Ectodermal cell (in vitro differentiated cells): Measurements from ENCODE around the gene RAD51B.

Experiments used
- H3K27ac ChIP-seq: 2 replicates; pipeline ENCODE4 v1.7.0; 2013; ENCODE audit warnings: mild to moderate bottlenecking, low read depth, low read length; ENCODE audit not compliant: insufficient read depth, poor library complexity, severe bottlenecking
- H3K27me3 ChIP-seq: 2 replicates; pipeline ENCODE4 v1.7.0; 2013; ENCODE audit warnings: mild to moderate bottlenecking, low read length; ENCODE audit not compliant: insufficient read depth, control insufficient read depth, poor library complexity, severe bottlenecking
- H3K36me3 ChIP-seq: one replicate; pipeline ENCODE4 v1.7.0; 2013; ENCODE audit warnings: low read length; ENCODE audit not compliant: control insufficient read depth, insufficient read depth
- H3K4me1 ChIP-seq: one replicate; pipeline ENCODE4 v1.7.0; 2013; ENCODE audit warnings: low read length; ENCODE audit not compliant: control insufficient read depth, insufficient read depth
- H3K4me3 ChIP-seq: 2 replicates; pipeline ENCODE4 v1.7.0; 2013; ENCODE audit warnings: low read depth, low read length, control low read depth; ENCODE audit not compliant: insufficient read depth
- H3K9me3 ChIP-seq: 2 replicates; pipeline ENCODE4 v1.7.0; 2013; ENCODE audit warnings: mild to moderate bottlenecking, low read length, moderate library complexity; ENCODE audit not compliant: control insufficient read depth
- WGBS, 2 experiments: methylation state at CpG; one replicate each; pipeline ENCODE4 v1.1.7; 2013; ENCODE audit warnings: missing lambda C conversion rate in 2 of 2; 5-methylcytosine and 5-hydroxymethylcytosine counted together

The RAD51B gene

GRCh38 chr14:67833403-67833802, 13.8 kb downstream of the RAD51B start:
- no peak overlapping the region for H3K4me3 ChIP-seq
- no peaks in the 10 kb centered on the region for H3K4me1 ChIP-seq
- H3K27me3 ChIP-seq: no peaks in the 10 kb centered on the region
- peaks cover 2% of the 10 kb centered on the region for H3K36me3 ChIP-seq
- H3K9me3 ChIP-seq: no peaks in the 10 kb centered on the region
- no peak overlapping the region for H3K27ac ChIP-seq
- no CpG with 5 or more reads among the region's 1 CpG for WGBS, 2 experiments

- no peaks in the 10 kb centered on the region for H3K27me3 ChIP-seq
- peaks cover 2% of the 10 kb centered on the region for H3K36me3 ChIP-seq
- H3K4me3 ChIP-seq: no peak overlapping the region
- H3K4me1 ChIP-seq: no peaks in the 10 kb centered on the region
- no peaks in the 10 kb centered on the region for H3K9me3 ChIP-seq
- H3K27ac ChIP-seq: no peak overlapping the region
Measured at GRCh38 chr14:67835596-67835995, 16.0 kb downstream of the RAD51B start.

GRCh38 chr14:67837011-67837624, 17.5 kb downstream of the RAD51B start:
- H3K4me1 ChIP-seq: no peaks in the 10 kb centered on the region
- WGBS, 2 experiments: 76 to 81% methylated on average over 1 to 2 of the region's 2 CpGs
- H3K4me3 ChIP-seq: no peak overlapping the region
- H3K27me3 ChIP-seq: no peaks in the 10 kb centered on the region
- H3K9me3 ChIP-seq: no peaks in the 10 kb centered on the region
- peaks cover 2% of the 10 kb centered on the region for H3K36me3 ChIP-seq
- H3K27ac ChIP-seq: no peak overlapping the region

- H3K4me3 ChIP-seq: no peak overlapping the region
- H3K27ac ChIP-seq: no peak overlapping the region
- WGBS, 2 experiments: 91 to 95% methylated on average over 17 of the region's 17 CpGs
- no peaks in the 10 kb centered on the region for H3K9me3 ChIP-seq
- no peaks in the 10 kb centered on the region for H3K4me1 ChIP-seq
- no peaks in the 10 kb centered on the region for H3K27me3 ChIP-seq
- no peaks in the 10 kb centered on the region for H3K36me3 ChIP-seq
Measured at GRCh38 chr14:67846029-67846610, 26.5 kb downstream of the RAD51B start.

GRCh38 chr14:67850066-67850830, 30.7 kb downstream of the RAD51B start:
- H3K36me3 ChIP-seq: no peaks in the 10 kb centered on the region
- no peaks in the 10 kb centered on the region for H3K4me1 ChIP-seq
- H3K9me3 ChIP-seq: no peaks in the 10 kb centered on the region
- H3K27me3 ChIP-seq: no peaks in the 10 kb centered on the region
- no peak overlapping the region for H3K27ac ChIP-seq
- H3K4me3 ChIP-seq: no peak overlapping the region
- 89 to 93% methylated on average over 9 of the region's 9 CpGs for WGBS, 2 experiments

GRCh38 chr14:67851785-67852410, 32.3 kb downstream of the RAD51B start:
- no peaks in the 10 kb centered on the region for H3K27me3 ChIP-seq
- 81 to 83% methylated on average over 9 of the region's 9 CpGs for WGBS, 2 experiments

GRCh38 chr14:67852926-67853604, 33.5 kb downstream of the RAD51B start:
- Histone ChIP-seq H3K4me3 (no peak overlapping the region), H3K9me3 (no peaks in the 10 kb centered on the region), H3K27ac (no peak overlapping the region), H3K4me1 (no peaks in the 10 kb centered on the region), H3K36me3 (no peaks in the 10 kb centered on the region), H3K27me3 (no peaks in the 10 kb centered on the region)

More at GRCh38 chr14:67851785-67852410, 32.3 kb downstream of the RAD51B start:
- Histone ChIP-seq H3K9me3 (no peaks in the 10 kb centered on the region), H3K27ac (no peak overlapping the region), H3K4me3 (no peak overlapping the region), H3K36me3 (no peaks in the 10 kb centered on the region), H3K4me1 (no peaks in the 10 kb centered on the region)

- no peaks in the 10 kb centered on the region for H3K4me1 ChIP-seq
- H3K27ac ChIP-seq: no peak overlapping the region
- H3K9me3 ChIP-seq: no peaks in the 10 kb centered on the region
- no peak overlapping the region for H3K4me3 ChIP-seq
- 95 to 100% methylated on average over 2 to 3 of the region's 3 CpGs for WGBS, 2 experiments
- no peaks in the 10 kb centered on the region for H3K27me3 ChIP-seq
- H3K36me3 ChIP-seq: no peaks in the 10 kb centered on the region
Measured at GRCh38 chr14:67853715-67854114, 34.1 kb downstream of the RAD51B start.

GRCh38 chr14:67856827-67857226, 37.2 kb downstream of the RAD51B start:
- no peaks in the 10 kb centered on the region for H3K4me1 ChIP-seq
- no peak overlapping the region for H3K4me3 ChIP-seq
- no peaks in the 10 kb centered on the region for H3K36me3 ChIP-seq
- H3K27ac ChIP-seq: no peak overlapping the region
- no peaks in the 10 kb centered on the region for H3K9me3 ChIP-seq
- 92 to 98% methylated on average over 2 of the region's 2 CpGs for WGBS, 2 experiments
- no peaks in the 10 kb centered on the region for H3K27me3 ChIP-seq
